GM12891 (cell line): ENCODE results near the gene LY9.

Source experiments
- POLR2A ChIP-seq: IDR thresholded peaks from 2 replicates; pipeline ENCODE4 v1.6.1; 2011; ENCODE audit warnings: low read depth, low read length, control low read depth
- POLR2AphosphoS5 ChIP-seq: IDR thresholded peaks from 2 replicates; pipeline ENCODE4 v1.6.1; 2011; ENCODE audit warnings: low read depth, low read length, control low read depth
- SPI1 ChIP-seq: IDR thresholded peaks from 2 replicates; pipeline ENCODE4 v1.6.1; 2011; ENCODE audit warnings: low read depth, low read length, control low read depth
- TAF1 ChIP-seq: IDR thresholded peaks from 2 replicates; pipeline ENCODE4 v1.6.1; 2011; ENCODE audit warnings: low read depth, low read length, control low read depth

DNA sequence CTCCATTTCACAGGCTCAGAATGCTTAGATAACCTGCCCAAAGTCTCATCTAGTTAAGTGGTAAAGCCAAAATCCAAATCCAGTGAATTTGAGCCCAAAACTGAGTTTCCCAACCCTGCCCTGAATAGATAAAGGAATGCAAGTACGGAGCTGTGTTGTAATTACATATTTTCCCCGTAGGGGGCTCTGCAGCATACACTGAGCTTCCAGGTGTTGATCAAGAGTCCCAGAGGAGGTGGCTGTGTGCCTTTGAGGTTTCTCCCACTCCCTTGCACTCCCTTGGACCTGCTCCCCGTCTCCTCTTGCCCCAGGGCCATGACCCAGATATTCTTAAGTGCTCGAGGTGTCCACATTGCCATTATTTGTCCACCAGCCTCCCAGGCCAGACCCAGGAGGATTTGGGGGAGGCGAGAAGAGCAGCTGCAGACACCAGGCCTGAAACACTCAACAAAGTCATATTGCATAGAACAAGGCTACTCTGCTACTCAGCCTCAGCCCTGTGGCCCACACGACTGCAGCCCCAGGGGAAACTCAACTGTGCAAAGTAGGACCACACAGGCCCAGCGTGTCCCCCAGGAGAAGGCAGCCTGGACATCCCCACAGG, 18.4 kb upstream of the LY9 start:
- TF ChIP-seq POLR2AphosphoS5 (no peak), POLR2A (no peak), TAF1 (no peak), SPI1 (no peak)
